NCI-H510A (cell line): Measurements from ENCODE around the gene GALK1.
"Not testable (repeated sequence)": the region's sequence is repeated elsewhere in the genome, so short reads cannot be mapped to it uniquely, and the experiment has no call there.

Experiments
- DNase-seq: peaks from one replicate; lab custom pipeline; 2025; lab: John Stamatoyannopoulos, UW

Gene GALK1

GRCh38 chr17:75763613-75764416 is 1.2 kb downstream of the GALK1 start:
- no peak for DNase-seq

GRCh38 chr17:75763269-75763607 is 1.8 kb downstream of the GALK1 start:
- no peak for DNase-seq

GRCh38 chr17:75762513-75763268 is 2.3 kb downstream of the GALK1 start:
- no peak for DNase-seq

GRCh38 chr17:75759978-75760640 is 4.9 kb downstream of the GALK1 start:
- DNase-seq: not testable (repeated sequence)

- DNase-seq: no peak
These were observed 5.5 kb downstream of the GALK1 start for GRCh38 chr17:75759457-75759856.

DNA sequence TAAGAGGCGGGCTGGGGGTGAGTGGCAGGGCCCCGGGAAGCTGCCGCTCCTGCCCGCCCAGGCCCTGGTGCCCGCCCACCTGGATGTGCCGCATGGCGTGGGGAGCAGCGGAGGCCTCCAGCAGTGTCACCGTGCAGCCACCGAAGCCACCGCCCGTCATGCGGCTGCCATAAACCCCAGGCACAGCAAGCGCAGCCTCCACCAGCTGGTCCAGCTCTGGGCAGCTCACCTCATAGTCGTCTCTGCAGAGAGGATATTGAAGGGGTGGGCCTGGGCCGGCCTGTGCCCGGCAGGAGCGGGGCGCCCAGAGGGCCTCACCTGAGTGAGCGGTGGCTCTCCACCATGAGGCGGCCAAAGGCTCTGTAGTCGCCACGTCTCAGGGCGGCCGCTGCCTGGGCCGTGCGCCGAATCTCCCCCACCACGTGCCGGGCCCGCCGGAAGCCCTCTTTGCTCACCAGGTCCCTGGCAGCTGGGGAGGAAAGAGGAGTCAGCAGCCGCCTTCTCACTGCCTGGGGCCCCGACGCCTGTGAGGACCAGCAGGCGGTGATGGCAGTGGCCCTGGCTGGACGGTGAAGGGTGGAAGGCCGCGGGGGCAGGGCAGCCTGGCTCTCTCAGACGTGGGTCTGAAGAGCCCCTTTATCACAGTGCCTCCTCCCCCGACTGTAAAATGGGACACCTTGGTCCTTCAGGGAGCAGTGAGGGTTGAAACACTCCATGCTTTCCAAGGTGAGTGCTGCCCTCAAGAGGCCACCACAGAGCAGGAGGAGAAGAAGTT is 6.7 kb downstream of the GALK1 start:
- DNase-seq: no peak

DNA sequence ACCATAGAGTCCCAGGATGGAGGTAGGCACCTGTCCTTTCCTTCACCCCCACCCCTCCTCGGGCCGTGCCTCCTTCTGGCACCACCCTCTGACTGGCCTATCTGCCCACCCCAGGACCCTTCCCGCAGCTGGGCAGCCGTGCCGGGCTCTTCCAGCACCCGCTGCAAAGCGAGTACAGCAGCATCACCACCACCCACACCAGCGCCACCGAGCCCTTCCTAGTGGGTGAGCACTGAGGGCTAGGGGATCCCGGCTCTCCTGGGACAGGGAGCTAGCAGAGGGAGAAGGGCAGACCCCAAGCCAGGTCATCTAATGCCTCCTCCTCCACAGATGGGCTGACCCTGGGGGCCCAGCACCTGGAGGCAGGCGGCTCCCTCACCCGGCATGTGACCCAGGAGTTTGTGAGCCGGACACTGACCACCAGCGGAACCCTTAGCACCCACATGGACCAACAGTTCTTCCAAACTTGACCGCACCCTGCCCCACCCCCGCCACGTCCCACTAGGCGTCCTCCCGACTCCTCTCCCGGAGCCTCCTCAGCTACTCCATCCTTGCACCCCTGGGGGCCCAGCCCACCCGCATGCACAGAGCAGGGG is 7.8 kb downstream of the GALK1 start:
- no peak for DNase-seq

- DNase-seq: no peak
These were observed 8.4 kb downstream of the GALK1 start for GRCh38 chr17:75756451-75757085.

GRCh38 chr17:75755990-75756389 is 9.0 kb downstream of the GALK1 start:
- no peak for DNase-seq

GRCh38 chr17:75755205-75755901 is 9.6 kb downstream of the GALK1 start:
- DNase-seq: no peak

- DNase-seq: no peak
These were observed 10.4 kb downstream of the GALK1 start for GRCh38 chr17:75754378-75755204.

DNA sequence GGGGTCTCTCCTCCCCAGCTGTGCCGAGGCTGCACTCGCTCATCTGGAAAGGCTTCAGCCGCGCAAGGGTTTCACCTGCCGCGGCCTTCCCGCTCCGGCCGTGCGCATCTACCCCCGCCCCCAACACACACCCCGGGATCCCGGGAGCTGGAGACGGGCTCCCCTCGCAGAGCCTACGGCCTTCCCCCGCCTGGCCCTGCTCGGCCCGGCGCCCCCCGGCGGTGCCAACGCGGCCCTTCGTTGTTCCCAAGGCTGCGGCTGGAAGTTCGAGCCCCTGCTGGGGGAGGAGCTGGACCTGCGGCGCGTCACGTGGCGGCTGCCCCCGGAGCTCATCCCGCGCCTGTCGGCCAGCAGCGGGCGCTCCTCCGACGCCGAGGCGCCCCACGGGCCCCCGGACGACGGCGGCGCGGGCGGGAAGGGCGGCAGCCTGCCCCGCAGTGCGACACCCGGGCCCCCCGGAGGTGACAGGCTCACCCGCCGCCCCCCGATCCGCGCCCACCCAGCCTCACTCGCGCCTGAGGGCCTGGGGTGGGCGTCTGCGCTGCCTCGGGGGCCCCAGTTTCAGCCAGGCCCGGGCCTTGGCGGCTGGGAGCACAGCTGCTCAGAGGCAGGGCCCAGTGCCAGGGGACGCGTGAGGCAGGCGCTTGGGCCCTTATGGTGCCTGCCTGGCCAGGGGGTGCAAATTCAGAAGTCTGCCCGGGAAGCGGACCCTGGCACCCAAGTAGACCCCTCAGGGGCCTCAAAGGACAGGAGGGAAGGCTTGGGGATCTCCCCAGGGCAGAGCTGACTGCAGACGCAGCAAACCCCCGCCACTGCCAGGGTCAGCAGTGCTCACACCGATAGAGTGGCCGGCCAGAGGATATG is 11.2 kb downstream of the GALK1 start:
- peak; percentile 52 for DNase-seq

DNA sequence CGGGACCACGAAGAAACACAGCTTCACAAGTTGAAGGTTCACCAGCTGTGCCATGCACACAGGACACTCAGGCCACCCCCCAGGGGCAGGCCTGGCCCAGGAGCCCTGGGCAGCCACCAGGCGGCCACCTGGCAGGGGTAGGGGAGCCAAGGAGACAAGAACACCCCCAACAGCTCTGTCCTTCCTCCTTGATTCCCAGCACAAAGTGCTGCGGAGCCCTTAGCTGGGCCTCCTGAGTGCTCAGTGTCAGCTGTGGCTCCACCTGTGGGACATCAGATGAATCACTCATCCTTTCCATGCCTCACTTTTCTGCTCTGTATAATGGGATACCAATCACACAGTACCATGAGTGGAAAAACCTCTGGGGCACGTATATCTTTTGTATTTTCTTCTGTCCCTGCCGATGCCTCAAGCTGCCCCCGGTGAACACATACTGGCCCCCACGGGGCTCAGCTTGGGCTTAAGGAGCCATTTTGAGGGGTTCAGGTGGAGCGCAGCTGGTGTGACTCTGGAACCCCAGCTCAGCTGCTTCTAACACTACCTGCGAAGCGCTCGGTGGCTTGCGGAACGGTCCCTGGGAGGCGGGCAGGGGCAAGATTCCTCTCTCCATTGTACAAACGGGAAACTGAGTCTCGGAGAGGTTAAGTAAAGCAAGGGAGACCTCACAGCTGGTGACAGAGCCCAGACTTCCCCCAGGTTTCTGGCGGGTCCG is 12.0 kb downstream of the GALK1 start:
- no peak for DNase-seq

DNA sequence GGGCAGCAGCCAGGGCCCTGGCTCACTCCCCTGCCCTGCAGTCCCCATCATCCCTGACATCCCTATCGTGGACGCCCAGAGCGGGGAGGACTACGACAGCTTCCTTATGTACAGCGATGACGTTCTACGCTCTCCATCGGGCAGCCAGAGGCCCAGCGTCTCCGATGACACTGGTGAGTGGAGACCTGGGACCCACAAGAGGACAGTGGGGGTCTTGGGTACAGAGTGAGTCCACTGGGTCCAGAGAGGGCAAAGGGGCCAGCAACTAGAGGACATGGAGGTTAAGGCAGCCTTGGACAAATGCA is 12.6 kb downstream of the GALK1 start:
- no peak for DNase-seq

DNA sequence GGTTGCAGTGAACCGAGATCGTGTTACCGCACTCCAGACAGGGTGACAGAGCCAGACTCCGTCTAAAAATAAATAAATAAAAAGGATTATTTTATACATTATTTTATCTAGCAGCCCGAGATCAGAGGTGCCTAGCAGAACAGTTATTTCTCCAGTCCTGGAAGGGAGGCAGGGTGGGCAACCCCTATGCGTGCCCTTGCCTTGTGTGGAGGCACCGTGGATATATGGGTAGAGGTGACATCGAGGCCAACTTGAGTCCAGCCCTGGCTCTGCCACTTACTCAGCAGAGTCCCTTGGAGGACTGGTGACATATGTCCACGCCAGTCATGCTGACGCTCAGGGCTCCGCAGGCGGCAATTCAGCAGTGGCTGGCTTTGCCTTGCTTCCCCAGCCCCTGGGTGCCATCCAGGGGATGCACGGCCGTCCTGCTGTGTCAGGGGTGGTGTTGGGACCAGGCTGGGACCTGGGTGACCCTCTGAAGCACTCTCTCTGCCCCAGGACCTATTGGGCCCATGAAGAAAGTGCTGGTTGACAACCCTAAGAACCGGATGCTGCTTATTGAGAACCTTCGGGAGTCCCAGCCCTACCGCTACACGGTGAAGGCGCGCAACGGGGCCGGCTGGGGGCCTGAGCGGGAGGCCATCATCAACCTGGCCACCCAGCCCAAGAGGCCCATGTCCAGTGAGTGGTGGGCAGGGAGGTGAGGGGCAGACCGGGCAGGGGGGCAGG is 13.2 kb downstream of the GALK1 start:
- no peak for DNase-seq

GRCh38 chr17:75750661-75751423 is 14.2 kb downstream of the GALK1 start:
- DNase-seq: no peak
